ENCODE data around the gene IL12RB1. TPM values are rescaled to one million over a fixed set of nuclear protein-coding genes. Genes with fewer than 3 reads are reported as not detected.

IL12RB1 gene
- total RNA-seq, 1 experiment from 2014 or later, result not detected

DNA sequence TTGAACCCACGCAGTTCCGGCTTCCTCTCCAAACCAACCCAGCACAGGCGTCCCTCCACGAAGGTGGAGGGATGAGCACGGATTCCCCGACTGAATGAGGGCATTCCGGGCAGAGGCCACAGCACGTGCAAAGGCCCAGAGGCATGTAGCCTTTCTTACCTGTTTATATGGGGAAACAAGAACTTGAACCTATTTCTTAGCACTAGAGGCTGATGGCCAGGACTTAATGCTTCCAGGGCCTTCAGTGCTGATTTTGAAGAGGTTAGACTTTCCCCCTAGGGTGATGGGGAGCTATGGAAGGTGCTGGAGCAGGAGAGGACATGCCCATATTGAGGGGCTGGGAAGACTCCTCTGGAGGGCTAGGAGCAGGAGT, 12.9 kb upstream of the IL12RB1 start:
- Histone ChIP-seq H3K36me3 (ENCODE audit: control insufficient read depth in 1 of 2, insufficient read depth in 2 of 2, low read length in 2 of 2) (no peaks in the 10 kb centered on the region), H3K27me3 (ENCODE audit: insufficient read depth, low read length) (no peaks in the 10 kb centered on the region), H2AFZ (ENCODE audit: low read depth, low read length, poor library complexity, severe bottlenecking) (no peak overlapping the region), H3K4me2 (ENCODE audit: low read length) (no peak overlapping the region), H3K4me1 (ENCODE audit: control insufficient read depth in 1 of 2, insufficient read depth in 2 of 2, low read length in 2 of 2) (peaks cover 15 to 26% of the 10 kb centered on the region in 2 experiments), H3K27ac (ENCODE audit: low read depth, low read length) (no peak overlapping the region), H3K9ac (ENCODE audit: low read length) (no peak overlapping the region), H3K9me3 (ENCODE audit: control insufficient read depth in 1 of 2, insufficient read depth in 1 of 2, low read depth in 1 of 2, low read length in 2 of 2) (no peaks in the 10 kb centered on the region), H3K9me2 (ENCODE audit: insufficient read depth) (no peaks in the 10 kb centered on the region), H3K4me3 (replicated peaks in 1 of 2; ENCODE audit: low read depth in 1 of 2, low read length in 2 of 2) (no peak overlapping the region), H4K20me1 (ENCODE audit: insufficient read depth) (no peaks in the 10 kb centered on the region), H3K79me2 (ENCODE audit: insufficient read depth, low read length) (no peaks in the 10 kb centered on the region)
- DNase-seq (ENCODE audit: low read depth, low spot score) (no peak), ATAC-seq (no peak)
- intact Hi-C loops (cut with micrococcal nuclease), result no loop called here
- TF ChIP-seq SRF (IDR thresholded peaks at IDR 0.05; ENCODE audit: low read depth) (no peak), POLR2A (IDR thresholded peaks at IDR 0.05; ENCODE audit: borderline replicate concordance, extremely low read depth, insufficient read depth, insufficient read length) (no peak), RAD21 (IDR thresholded peaks at IDR 0.05; ENCODE audit: low read depth) (no peak), ZFX (IDR thresholded peaks at IDR 0.05) (no peak), FOSL1 (IDR thresholded peaks at IDR 0.05; ENCODE audit: low read depth) (no peak), JUND (IDR thresholded peaks at IDR 0.05) (no peak), TCF7L2 (IDR thresholded peaks at IDR 0.05; ENCODE audit: borderline replicate concordance, extremely low read depth, insufficient read depth, insufficient read length) (no peak), CEBPB (IDR thresholded peaks at IDR 0.05; ENCODE audit: low read depth) (no peak), EZH2 (IDR thresholded peaks at IDR 0.05) (no peak), MAX (IDR thresholded peaks at IDR 0.05) (no peak), SIN3A (IDR thresholded peaks at IDR 0.05; ENCODE audit: low read depth) (no peak), EZH2phosphoT487 (IDR thresholded peaks at IDR 0.05; ENCODE audit: borderline replicate concordance) (no peak)
- TF ChIP-seq, protein P1, sequence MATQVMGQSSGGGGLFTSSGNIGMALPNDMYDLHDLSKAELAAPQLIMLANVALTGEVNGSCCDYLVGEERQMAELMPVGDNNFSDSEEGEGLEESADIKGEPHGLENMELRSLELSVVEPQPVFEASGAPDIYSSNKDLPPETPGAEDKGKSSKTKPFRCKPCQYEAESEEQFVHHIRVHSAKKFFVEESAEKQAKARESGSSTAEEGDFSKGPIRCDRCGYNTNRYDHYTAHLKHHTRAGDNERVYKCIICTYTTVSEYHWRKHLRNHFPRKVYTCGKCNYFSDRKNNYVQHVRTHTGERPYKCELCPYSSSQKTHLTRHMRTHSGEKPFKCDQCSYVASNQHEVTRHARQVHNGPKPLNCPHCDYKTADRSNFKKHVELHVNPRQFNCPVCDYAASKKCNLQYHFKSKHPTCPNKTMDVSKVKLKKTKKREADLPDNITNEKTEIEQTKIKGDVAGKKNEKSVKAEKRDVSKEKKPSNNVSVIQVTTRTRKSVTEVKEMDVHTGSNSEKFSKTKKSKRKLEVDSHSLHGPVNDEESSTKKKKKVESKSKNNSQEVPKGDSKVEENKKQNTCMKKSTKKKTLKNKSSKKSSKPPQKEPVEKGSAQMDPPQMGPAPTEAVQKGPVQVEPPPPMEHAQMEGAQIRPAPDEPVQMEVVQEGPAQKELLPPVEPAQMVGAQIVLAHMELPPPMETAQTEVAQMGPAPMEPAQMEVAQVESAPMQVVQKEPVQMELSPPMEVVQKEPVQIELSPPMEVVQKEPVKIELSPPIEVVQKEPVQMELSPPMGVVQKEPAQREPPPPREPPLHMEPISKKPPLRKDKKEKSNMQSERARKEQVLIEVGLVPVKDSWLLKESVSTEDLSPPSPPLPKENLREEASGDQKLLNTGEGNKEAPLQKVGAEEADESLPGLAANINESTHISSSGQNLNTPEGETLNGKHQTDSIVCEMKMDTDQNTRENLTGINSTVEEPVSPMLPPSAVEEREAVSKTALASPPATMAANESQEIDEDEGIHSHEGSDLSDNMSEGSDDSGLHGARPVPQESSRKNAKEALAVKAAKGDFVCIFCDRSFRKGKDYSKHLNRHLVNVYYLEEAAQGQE (IDR thresholded peaks at IDR 0.05; ENCODE audit: low read depth), result no peak
- TF ChIP-seq, protein P2, sequence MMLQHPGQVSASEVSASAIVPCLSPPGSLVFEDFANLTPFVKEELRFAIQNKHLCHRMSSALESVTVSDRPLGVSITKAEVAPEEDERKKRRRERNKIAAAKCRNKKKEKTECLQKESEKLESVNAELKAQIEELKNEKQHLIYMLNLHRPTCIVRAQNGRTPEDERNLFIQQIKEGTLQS (IDR thresholded peaks at IDR 0.05), result no peak
- ChIA-PET POLR2A (interaction anchor here (1.2 kb wide), 1 partner anchor 11 kb away, joined by 3 read pairs; no protein-coding TSS in a partner anchor), CTCF (interaction anchor here (1.1 kb wide), 1 partner anchor 14 kb away, joined by 4 read pairs; no protein-coding TSS in a partner anchor), RAD21 (ENCODE audit: low non-redundant PET in 1 of 2, low total read pairs in 2 of 2, uncharacterized antibody in 2 of 2, unreplicated experiment in 2 of 2) (no interaction called here)
- BruUV-seq (replicated peaks), result TSS peak; percentile 32

All from HCT116 (cell line).